ENCODE data around the gene PRRG1.

GRCh38 chrX:37434362-37434761 is 85.2 kb downstream of the PRRG1 start:
- TF ChIP-seq RAD21 (IDR thresholded peaks at IDR 0.05; ENCODE audit: low read depth) (no peak), EP300 (IDR thresholded peaks at IDR 0.05; ENCODE audit: borderline replicate concordance) (no peak), REST (IDR thresholded peaks at IDR 0.05; ENCODE audit: low read depth) (no peak), MAX (IDR thresholded peaks at IDR 0.05) (no peak), YY1 (IDR thresholded peaks at IDR 0.05; ENCODE audit: low read depth) (no peak), NFIC (IDR thresholded peaks at IDR 0.05) (no peak), CEBPB (IDR thresholded peaks at IDR 0.05) (no peak), TEAD4 (IDR thresholded peaks at IDR 0.05) (no peak), TAF1 (IDR thresholded peaks at IDR 0.05; ENCODE audit: low read depth) (no peak), FOXM1 (IDR thresholded peaks at IDR 0.05; ENCODE audit: borderline replicate concordance, low read depth) (no peak), EGR1 (IDR thresholded peaks at IDR 0.05) (no peak)
